ENCODE measurements around the gene OGDH.

Gene OGDH

DNA sequence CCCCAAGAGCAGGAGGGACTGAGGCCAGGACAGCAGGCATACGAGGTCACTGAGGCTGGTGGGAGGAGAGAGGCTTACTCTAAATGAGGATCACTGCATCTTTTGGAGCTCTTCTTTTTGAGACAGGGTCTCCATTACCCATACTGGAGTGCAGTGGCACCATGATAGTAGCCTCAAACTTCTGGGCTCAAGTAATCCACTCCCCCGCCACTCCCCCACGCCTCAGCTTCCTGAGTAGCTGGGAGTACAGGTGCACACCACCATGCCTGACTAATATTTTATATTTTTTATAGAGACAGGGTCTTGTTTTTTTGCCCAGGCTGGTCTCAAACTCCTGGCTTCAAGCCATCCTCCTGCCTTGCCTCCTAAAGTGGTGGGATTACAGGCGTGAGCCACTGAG, 25.8 kb downstream of the OGDH start:
- no peaks in the 10 kb centered on the region for H3K4me1 ChIP-seq
- DNase-seq (ENCODE audit: low spot score in 2 of 2) = no peak
- H3K4me3 ChIP-seq = no peak overlapping the region
- no peaks in the 10 kb centered on the region for H3K9me3 ChIP-seq
- in situ Hi-C loops (cut with MboI; ENCODE audit: low sequenced_read_pairs) = no loop called here
- H3K36me3 ChIP-seq (replicated peaks) = peaks cover 22% of the 10 kb centered on the region
- no peaks in the 10 kb centered on the region for H3K27me3 ChIP-seq (ENCODE audit: low read depth)

GRCh38 chr7:44633254-44634186, 27.1 kb downstream of the OGDH start:
- H3K4me3 ChIP-seq = no peak overlapping the region
- in situ Hi-C loops (cut with MboI; ENCODE audit: low sequenced_read_pairs) = no loop called here
- H3K27me3 ChIP-seq (ENCODE audit: low read depth) = no peaks in the 10 kb centered on the region
- no peaks in the 10 kb centered on the region for H3K9me3 ChIP-seq
- H3K36me3 ChIP-seq (replicated peaks) = peaks cover 20% of the 10 kb centered on the region
- H3K4me1 ChIP-seq = no peaks in the 10 kb centered on the region
- DNase-seq (ENCODE audit: low spot score in 2 of 2) = no peak

DNA sequence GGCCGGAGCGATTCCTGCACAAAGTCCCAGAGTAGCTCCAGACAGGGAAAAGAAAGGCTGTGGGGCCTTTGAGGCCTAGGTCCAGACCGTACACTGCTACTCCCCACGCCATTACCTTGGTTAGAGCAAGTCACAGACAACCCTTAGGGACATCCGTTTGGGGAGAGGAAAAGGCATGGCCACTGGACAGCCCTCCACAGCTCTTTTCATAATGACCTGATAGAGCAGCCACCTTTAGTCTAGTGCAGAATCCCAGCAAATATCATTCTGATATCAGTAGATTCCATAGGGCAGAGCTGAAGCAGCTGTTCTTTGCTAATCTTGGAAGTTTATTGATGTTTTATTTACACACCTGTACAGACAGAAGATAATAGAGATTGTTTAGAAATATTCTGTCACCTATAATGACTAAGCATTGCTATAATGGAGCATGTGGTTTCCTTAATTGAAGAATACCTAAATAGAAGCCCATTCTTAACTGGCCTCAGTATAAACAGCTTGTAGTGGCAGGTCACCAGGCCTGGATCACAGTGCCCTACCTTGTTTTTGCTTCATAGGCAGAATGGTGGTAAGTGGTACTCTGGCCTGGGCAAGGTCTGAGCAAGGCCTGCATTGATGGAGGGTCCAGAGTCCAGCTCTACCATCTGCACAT, 27.9 kb downstream of the OGDH start:
- H3K36me3 ChIP-seq (replicated peaks) = peaks cover 13% of the 10 kb centered on the region
- peaks cover 6% of the 10 kb centered on the region for H3K4me1 ChIP-seq
- H3K27me3 ChIP-seq (ENCODE audit: low read depth) = no peaks in the 10 kb centered on the region
- no peaks in the 10 kb centered on the region for H3K9me3 ChIP-seq
- DNase-seq (ENCODE audit: low spot score in 2 of 2) = no peak
- in situ Hi-C loops (cut with MboI; ENCODE audit: low sequenced_read_pairs) = no loop called here
- H3K4me3 ChIP-seq = no peak overlapping the region

DNA sequence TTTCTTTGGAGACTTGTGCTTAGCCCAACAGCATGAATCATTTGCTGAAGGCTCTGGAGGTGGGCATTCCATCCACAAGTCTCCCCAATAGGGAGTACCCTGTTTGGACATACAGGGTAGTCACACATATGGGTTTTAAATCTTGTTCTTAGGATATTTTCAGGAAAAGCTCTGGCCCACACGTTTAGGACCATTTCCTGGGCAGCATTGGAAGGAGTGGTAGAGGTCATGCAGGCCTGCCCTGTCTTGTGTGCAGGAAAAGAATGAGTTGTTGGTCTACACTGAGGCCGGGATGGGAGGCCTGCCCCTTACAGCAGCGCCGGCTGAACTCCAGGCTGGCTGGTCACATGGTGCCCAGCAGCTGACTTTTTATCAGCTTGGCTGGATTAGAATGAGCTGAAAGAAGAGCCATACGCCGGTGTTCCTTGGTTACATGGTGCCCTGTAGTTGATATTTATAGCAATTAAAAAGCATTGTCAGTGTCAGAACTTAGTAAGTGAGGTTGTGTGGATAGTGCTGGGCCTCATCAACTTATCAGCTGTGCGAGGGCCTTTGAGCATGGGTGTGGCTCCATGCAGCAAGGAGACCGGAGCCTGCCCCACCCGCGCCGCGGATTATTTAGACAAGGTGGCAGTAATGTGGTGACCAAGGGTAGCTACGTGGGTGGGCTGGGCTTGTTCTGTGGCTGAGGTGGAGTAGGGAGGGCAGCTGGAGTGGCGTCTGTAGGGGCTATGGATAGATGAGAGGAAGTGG, 28.6 kb downstream of the OGDH start:
- in situ Hi-C loops (cut with MboI; ENCODE audit: low sequenced_read_pairs) = no loop called here
- Histone ChIP-seq H3K27me3 (ENCODE audit: low read depth) (no peaks in the 10 kb centered on the region), H3K36me3 (replicated peaks) (peaks cover 10% of the 10 kb centered on the region), H3K4me3 (no peak overlapping the region), H3K9me3 (no peaks in the 10 kb centered on the region), H3K4me1 (peaks cover 14% of the 10 kb centered on the region)
- no peak for DNase-seq (ENCODE audit: low spot score in 2 of 2)

- H3K36me3 ChIP-seq (replicated peaks) = peaks cover under 1% of the 10 kb centered on the region
- no peaks in the 10 kb centered on the region for H3K9me3 ChIP-seq
- no peaks in the 10 kb centered on the region for H3K27me3 ChIP-seq (ENCODE audit: low read depth)
- DNase-seq (ENCODE audit: low spot score in 2 of 2) = no peak
- no peak overlapping the region for H3K4me3 ChIP-seq
- peaks cover 19% of the 10 kb centered on the region for H3K4me1 ChIP-seq
- in situ Hi-C loops (cut with MboI; ENCODE audit: low sequenced_read_pairs) = no loop called here
Measured at GRCh38 chr7:44636041-44636584, 29.7 kb downstream of the OGDH start.

DNA sequence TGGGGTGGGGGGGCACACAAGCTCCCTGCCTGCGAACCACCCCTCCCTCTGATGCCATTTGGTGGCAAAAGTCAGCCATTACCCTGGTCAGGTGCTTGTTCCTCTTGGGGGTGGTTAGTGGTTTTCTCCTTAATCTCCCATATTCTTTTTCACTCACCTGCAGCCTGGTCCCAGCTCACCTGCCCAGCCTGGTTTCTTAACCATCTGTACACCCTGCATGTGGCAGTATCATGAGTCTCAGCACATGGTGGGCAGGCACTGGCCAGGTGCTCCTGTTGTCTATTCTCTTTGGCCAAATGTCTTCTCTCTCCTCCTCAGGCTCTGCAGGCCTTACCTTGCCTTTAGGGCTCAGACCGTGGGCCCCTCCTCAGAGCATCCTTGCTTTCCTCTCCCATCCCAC, 30.5 kb downstream of the OGDH start:
- no peaks in the 10 kb centered on the region for H3K9me3 ChIP-seq
- no peaks in the 10 kb centered on the region; the same call in none of the 2 replicates for H3K36me3 ChIP-seq (replicated peaks)
- DNase-seq (ENCODE audit: low spot score in 2 of 2) = no peak
- no peak overlapping the region for H3K4me3 ChIP-seq
- in situ Hi-C loops (cut with MboI; ENCODE audit: low sequenced_read_pairs) = no loop called here
- H3K27me3 ChIP-seq (ENCODE audit: low read depth) = no peaks in the 10 kb centered on the region
- H3K4me1 ChIP-seq = peaks cover 19% of the 10 kb centered on the region

DNA sequence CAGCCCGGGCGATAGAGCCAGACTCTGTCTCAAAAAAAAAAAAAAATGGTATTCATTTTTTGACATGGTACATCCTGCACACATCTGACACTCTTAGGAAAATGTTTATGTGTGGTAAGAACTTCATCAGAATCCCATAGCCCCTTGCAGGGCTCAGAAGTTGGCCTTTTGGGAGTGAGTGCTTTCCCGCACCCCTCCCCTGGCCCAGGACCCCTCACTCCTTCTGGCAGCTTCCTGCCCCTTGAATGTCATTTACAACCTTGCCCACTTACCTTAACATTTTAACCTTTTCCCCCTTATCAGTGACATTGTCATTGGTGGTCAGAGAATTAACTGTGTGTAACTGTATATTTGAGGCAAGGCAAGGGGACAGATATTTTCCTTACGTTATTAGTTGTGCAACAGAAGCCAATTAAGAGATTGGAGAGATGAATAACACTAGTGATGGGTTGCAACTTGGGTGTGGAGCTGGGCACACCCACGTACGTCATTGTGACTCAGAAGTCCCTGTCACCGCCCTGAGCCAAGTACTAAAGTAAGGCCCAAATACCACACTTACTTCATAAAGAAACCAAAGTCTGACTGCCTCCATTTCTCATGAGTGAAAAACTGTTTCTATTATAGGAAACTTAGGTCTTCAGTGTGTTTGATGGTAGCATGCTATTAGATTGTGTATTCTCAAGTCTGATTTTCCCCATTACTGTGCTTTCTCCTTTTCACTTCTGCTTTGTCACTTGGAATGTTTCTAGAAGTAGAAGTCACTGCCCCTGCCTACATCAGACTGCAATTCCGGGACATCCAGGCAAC, 31.6 kb downstream of the OGDH start:
- Histone ChIP-seq H3K36me3 (replicated peaks) (no peaks in the 10 kb centered on the region; the same call in 1 of the 2 replicates), H3K4me1 (peaks cover 19% of the 10 kb centered on the region), H3K4me3 (no peak overlapping the region), H3K27me3 (ENCODE audit: low read depth) (no peaks in the 10 kb centered on the region), H3K9me3 (no peaks in the 10 kb centered on the region)
- no peak for DNase-seq (ENCODE audit: low spot score in 2 of 2)
- in situ Hi-C loops (cut with MboI; ENCODE audit: low sequenced_read_pairs) = no loop called here

DNA sequence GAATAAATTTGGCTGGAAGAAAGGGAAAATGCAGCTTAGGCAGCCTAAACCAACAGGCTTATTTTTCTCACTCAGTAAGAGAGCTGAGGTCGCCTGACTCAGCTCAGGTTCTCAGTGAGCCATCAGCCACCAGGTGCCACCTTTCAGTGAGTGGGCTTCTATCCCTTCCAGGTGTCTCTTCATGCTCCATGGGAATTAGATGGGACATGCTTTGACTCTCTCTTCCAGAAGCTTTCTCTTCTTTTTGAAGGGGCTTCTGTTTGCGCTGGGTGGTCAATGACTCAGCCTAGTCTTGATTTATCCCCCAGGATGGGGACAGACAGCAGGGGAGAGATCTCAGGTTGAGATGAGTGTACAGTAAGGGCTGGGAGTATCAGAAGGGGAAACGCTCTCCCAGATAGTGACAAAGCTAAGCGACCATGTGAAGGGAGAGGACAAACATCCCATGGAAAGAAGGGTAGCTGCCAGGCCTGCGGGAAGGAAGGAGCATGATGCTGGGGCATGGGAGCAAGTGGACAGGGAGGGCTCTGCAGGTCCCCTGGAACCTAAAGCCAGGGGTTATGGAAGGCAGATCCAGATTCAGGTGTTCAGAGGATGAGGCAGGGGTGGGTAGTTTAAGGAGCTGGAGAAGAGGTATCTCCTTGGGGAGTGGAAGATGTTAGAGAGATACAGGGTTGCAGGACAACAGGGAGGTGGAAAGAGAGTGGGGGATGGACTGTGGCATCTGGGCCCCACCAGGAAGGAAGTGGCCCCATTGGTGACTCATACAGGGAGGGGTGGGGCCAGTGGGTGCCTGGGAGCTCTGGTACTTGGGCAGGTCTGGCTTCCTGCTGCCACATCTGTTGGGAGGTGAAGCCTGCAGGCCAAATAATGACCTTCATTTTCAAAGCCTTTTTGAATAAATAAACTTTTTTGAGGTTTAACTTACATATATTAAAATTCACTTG, 32.5 kb downstream of the OGDH start:
- in situ Hi-C loops (cut with MboI; ENCODE audit: low sequenced_read_pairs) = no loop called here
- no peaks in the 10 kb centered on the region; the same call in 1 of the 2 replicates for H3K36me3 ChIP-seq (replicated peaks)
- H3K4me1 ChIP-seq = peaks cover 19% of the 10 kb centered on the region
- H3K4me3 ChIP-seq = no peak overlapping the region
- no peaks in the 10 kb centered on the region for H3K27me3 ChIP-seq (ENCODE audit: low read depth)
- DNase-seq (ENCODE audit: low spot score in 2 of 2) = peak in 1 of 2 experiments; percentile 48
- no peaks in the 10 kb centered on the region for H3K9me3 ChIP-seq

- peaks cover 19% of the 10 kb centered on the region for H3K4me1 ChIP-seq
Measured at GRCh38 chr7:44639671-44640321, 33.4 kb downstream of the OGDH start.

DNA sequence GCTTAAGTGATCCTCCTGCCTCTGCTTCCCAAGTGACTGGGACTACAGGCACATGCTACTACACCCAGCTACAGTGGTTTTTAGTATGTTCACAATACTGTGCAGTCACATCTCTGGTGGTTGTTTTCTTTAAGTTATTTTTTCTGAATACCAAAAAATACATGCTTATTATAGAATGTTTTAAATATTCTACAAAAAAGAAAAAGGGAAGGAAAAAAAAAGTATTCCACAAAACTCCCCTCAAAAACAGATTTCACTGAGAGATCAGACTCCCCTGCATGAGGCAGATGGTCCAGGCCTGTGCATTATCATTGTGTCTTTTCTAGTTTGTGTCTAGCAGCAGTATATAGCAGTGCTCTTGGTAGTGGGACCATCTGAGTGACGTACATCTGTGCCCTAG, 36.8 kb downstream of the OGDH start:
- in situ Hi-C loops (cut with MboI; ENCODE audit: low sequenced_read_pairs) = no loop called here
- H3K9me3 ChIP-seq = no peaks in the 10 kb centered on the region
- no peak for DNase-seq (ENCODE audit: low spot score in 2 of 2)

More at GRCh38 chr7:44639671-44640321, 33.4 kb downstream of the OGDH start:
- no peaks in the 10 kb centered on the region for H3K9me3 ChIP-seq
- in situ Hi-C loops (cut with MboI; ENCODE audit: low sequenced_read_pairs) = no loop called here
- no peak overlapping the region for H3K4me3 ChIP-seq
- H3K36me3 ChIP-seq (replicated peaks) = no peaks in the 10 kb centered on the region; the same call in 1 of the 2 replicates
- DNase-seq (ENCODE audit: low spot score in 2 of 2) = peak; percentile 65 to 66
- H3K27me3 ChIP-seq (ENCODE audit: low read depth) = no peaks in the 10 kb centered on the region

DNA sequence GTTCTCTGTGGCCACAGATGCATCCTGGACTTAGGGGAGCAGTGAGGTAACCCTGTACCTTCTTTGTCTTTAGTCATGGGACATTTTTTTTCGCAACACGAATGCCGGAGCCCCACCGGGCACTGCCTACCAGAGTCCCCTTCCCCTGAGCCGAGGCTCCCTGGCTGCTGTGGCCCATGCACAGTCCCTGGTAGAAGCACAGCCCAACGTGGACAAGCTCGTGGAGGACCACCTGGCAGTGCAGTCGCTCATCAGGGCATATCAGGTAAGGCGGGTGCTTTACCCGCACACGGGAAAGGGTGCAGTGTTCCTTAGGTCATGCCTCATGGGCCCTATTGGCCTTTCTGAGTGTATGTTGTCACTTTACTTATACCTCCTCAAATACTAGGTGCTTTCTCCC, 38.8 kb downstream of the OGDH start:
- no peak overlapping the region for H3K4me3 ChIP-seq
- H3K4me1 ChIP-seq = peaks cover 3% of the 10 kb centered on the region
- H3K9me3 ChIP-seq = no peaks in the 10 kb centered on the region
- in situ Hi-C loops (cut with MboI; ENCODE audit: low sequenced_read_pairs) = no loop called here
- DNase-seq (ENCODE audit: low spot score in 2 of 2) = no peak
- H3K27me3 ChIP-seq (ENCODE audit: low read depth) = no peaks in the 10 kb centered on the region
- peaks cover 6% of the 10 kb centered on the region; the same call in 1 of the 2 replicates for H3K36me3 ChIP-seq (replicated peaks)

More for the DNA sequence above, 36.8 kb downstream of the OGDH start:
- H3K36me3 ChIP-seq (replicated peaks) = no peaks in the 10 kb centered on the region; the same call in none of the 2 replicates
- no peaks in the 10 kb centered on the region for H3K27me3 ChIP-seq (ENCODE audit: low read depth)
- no peak overlapping the region for H3K4me3 ChIP-seq
- peaks cover 19% of the 10 kb centered on the region for H3K4me1 ChIP-seq

DNA sequence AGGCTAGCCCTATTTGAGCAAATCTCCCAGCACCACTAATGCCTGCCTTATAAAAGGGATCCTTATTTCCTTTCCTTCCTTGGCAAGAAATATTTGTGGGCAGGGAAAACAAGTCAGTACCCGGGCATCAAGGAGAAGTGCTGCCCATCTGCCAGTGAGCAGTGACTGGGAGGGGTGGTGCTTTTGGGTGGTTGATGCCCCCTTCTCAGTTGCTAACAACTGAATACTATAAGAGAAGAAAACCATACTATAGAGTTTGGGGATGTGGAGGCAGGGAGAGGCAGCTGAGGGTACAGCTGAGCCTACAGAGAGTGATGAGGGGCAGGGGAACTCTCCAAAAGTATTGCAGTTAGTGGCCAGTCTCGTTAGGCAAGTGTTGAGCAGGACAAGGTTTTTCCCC, 39.3 kb downstream of the OGDH start:
- Histone ChIP-seq H3K36me3 (replicated peaks) (peaks cover 6% of the 10 kb centered on the region; the same call in 1 of the 2 replicates), H3K4me3 (no peak overlapping the region), H3K27me3 (ENCODE audit: low read depth) (no peaks in the 10 kb centered on the region), H3K9me3 (no peaks in the 10 kb centered on the region), H3K4me1 (no peaks in the 10 kb centered on the region)
- no peak for DNase-seq (ENCODE audit: low spot score in 2 of 2)
- in situ Hi-C loops (cut with MboI; ENCODE audit: low sequenced_read_pairs) = no loop called here

All from HAP-1 (cell line).